GM18519 (cell line): Measurements from ENCODE around the gene VEPH1.
"Not testable (repeated sequence)": the region's sequence is repeated elsewhere in the genome, so short reads cannot be mapped to it uniquely, and the experiment has no call there.

ENCODE experiments used
- ATAC-seq: cut with Tn5 transposase; IDR thresholded peaks from one replicate; pipeline ENCODE4 v1.9.1; 2021; ENCODE audit warnings: mild to moderate bottlenecking, moderate library complexity; ENCODE audit not compliant: unreplicated experiment, low FRiP score

The VEPH1 gene

DNA sequence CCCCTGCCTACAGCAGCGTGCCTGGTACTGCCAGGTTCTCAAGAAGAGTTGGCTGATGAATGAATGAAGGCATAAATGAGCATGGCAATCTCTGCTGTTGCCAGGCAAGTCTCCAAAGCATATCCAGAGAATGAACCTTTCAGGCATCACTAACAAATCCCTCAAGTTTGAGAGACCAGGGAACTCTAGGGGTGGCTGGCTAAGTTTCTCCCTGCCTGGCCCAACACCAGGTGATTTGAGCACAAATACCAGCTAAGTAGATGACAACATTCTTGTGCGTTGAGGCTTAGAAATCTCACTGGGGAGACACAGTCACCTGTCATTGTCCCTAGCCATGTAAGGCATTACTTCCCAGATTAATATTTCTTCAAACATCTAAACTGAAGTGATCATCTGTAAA, 147.9 kb downstream of the VEPH1 start:
- ATAC-seq = no peak

DNA sequence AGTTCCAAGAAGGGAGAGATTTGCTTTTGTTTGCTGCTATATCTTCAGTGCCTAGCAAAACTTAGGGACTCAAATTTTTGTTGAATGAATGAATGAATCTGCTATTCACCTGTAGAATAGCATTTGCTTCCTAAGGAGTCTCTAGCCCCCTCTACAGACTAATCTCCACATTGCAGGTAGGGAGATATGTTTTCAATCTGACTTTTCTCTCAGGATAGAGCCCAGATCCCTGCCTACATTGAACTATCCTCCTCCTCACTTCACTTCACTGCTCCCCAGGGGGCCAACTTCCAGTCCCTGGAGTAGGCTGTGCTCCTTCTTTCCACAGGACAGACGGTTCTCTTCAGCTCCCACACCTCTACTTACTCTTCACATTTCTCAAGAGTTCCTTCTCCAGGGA, 148.5 kb downstream of the VEPH1 start:
- peak; percentile 68 for ATAC-seq

DNA sequence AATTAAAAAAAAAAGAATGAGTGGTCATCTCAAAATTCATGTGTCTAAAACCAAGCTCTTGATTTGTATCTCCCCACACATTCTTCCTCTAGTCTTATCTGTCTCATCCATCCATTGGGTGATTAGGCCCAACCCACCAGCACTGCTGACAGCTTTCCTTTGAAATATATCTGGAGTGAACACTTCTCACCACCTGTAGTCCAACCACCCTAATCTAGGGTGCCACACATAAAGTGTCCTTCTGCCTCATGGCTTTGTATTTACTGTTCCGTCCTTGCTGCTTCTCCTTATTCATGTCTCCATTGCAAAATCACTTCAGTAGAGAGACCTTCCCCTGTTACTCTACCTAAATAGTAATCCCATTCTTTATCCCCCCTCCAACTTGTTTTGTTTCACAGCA, 149.0 kb downstream of the VEPH1 start:
- ATAC-seq = no peak

DNA sequence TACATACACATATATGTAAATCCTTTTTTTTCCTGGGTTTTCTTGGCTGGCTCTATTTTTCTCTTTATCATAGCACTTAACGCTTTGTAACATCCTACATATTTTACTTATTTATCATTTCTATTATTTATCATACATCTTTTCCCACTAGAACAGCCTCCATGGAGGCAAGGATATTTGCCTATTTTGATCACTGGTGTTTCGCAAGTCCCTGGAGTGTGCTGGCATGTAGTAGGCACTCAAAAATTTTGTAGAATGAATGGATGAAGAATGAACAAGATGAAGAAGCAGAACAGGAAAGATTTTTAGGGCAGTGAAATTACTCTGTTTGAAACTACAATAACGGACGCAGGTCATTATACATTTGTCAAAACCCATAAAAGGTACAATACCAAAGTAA, 149.6 kb downstream of the VEPH1 start:
- ATAC-seq = no peak

DNA sequence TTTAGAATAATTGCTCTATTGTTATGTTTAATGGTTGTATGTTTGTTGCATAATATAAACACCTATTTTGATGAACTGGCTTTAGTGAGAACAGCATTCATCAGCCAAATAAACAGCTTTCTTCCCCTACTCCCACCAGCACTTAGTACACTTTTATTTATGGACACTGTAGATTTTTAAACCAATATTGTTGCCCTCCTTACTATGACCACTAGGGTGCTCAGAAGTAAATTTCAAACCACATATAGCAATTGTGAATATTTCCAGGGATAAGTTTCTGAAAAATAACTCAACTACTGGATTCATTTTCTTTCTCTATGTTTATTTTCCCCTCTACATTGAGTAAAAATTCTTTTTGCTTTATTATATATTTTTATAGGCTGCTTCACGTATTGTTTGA, 151.2 kb downstream of the VEPH1 start:
- no peak for ATAC-seq

DNA sequence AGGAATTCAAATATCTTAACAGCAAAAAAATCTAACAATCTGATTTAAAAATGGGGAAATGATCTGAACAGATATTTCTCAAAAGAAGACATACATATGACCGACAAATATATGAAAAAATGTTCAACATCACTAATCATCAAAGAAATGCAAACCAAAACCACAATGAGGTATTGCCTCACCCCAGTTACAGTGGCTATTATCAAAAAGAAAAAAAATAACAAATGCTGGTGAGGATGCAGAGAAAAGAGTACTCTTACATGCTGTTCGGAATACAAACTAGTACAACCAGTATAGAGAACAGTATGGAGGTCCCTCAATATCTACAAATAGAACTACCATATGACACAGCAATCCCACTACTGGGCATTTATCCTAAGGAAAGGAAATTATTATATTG, 152.6 kb downstream of the VEPH1 start:
- ATAC-seq = not testable (repeated sequence)

DNA sequence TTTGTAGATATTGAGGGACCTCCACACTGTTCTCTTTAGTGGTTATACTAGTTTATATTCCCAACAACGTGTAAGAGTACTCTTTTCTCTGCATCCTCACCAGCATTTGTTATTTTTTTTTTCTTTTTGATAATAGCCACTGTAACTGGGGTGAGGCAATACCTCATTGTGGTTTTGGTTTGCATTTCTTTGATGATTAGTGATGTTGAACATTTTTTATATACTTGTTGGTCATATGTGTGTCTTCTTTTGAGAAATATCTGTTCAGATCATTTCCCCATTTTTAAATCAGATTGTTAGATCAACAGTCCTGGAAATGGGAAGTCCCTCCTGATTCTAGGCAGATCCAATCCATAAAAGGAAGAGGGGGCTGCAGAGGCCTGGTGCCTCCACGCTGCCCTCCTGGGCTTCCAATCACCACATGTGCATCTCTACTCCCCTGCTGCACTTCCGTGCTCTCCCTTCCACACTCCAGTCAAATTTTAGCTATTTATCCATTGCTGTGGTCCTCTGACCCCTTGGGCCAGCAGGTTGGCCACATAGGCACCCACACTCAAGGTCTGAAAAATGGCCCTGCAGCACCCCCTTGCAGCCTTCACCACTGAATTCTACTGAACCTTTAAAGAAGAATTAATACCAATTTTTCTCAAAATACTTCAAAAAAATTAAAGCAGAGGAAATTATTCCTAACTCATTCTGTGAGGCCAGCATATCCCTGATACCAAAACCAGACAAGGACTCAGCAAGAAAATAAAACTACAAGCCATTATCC, 154.7 kb downstream of the VEPH1 start:
- ATAC-seq = not testable (repeated sequence)

DNA sequence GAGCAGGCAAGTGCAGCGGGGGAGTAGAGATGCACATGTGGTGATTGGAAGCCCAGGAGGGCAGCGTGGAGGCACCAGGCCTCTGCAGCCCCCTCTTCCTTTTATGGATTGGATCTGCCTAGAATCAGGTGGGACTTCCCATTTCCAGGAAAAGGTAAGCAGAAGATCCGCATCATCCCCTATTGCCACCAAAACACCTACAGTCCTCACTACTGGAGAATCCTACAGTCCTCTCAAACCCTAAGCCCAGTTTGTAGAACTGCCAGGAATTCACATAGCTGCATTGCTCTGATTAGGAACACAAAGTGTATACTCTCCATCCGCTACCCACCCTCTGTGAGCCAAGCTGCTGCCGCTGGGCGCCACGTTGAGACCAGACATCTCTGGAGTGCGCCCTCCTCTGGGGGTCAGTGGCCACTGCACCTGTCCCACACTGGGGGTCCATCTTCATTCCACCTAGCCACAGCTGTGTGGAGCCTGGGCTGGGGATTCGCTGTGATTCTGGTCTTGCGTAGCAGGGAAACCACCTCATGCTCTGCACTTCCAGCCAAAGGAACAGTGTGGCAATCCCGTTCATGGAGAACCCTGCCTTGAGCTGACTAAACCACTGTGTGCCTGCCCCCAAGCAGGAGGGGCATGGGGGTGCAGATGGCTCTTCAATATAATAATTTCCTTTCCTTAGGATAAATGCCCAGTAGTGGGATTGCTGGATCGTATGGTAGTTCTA, 155.5 kb downstream of the VEPH1 start:
- no peak for ATAC-seq

DNA sequence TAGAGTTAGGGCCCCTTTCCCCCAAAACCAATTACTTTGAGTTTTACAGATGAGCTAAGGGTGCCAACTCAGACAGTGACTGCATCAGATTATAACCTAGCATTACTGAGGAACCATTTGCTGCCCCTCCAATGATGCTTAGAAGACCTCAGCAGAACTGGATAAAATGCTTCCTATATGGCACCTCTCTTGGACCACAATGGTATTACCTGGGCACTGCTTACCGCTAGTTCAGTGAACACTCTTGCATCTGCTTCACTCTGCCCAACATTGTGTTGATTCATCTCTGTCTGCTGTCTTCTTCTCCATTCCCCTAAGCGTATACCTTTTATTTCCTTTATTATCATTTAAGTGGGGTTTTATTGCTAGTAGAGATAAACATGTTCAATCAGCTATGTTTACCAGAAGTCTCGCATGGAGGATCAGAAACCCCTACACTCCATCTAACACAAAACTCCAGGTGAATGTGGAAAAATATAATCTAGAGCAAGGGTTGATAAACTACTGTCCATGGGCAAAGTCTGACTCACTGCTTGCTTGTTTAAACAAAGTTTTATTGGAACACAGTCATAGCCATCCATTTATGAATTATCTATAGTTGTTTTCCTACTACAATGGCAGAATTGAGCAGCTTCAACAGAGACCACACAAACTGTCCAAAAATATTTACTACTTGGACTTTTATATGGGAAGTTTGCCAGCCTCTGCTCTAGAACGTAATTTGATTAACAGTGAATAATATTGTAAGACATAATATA, 166.8 kb downstream of the VEPH1 start:
- no peak for ATAC-seq

DNA sequence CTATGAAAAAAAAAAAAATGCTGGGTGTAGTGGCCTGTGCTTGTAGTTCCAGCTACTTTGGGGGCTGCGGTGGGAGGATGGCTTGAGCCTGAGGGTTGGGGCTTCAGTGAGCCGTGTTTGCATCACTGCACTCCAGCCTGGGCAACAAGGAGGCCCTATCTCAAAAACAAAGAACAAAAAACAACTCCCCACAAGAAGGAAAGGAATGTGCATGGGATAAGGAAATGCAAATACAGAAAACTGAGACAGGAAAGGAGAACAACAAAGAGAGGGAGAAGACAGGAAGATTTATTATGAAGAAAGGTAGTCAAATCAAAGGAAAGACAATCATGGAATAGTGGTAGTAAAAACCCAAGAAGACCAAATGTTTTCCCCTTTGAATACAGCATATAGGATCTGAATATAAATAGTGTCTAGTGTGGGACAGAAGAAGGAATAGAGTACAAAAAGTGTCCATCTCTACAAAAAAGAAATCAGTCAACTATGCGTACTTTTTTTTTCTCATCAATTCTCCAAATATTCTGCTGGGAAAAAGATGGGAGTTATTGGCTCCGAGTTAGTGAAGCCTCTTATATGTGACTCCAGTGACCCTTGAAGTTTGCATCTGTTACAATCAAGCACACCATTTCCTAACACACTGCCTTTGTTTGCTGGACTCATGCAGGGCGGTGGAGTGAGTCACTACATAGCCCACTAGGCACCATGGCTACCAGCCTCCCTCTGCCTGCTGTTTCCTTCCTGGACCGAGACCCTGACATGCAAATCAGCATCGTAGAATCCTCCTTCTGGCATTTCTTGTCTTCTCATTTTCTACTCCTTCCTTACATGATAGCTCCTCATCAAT, 167.8 kb downstream of the VEPH1 start:
- no peak for ATAC-seq

DNA sequence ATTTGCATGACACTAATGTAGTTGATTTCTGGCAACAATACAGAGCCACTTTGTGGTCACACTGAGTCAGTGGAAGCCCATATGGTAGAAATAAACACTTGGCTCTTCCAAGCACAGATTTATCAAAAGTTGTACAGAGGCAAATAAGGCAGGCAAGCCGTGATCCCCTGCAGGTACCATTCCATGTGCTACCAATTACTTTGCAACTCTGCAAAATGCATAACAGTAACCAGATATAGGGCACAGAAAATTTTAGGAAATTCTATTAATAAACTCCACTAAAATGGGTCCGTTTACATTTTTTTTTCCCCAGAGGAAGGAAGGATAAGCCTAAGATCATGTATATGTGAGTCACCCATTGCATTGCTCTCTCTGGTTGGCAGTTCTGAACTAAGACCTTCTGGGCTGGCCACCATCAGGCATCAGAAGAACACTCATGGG, 169.6 kb downstream of the VEPH1 start:
- no peak for ATAC-seq

DNA sequence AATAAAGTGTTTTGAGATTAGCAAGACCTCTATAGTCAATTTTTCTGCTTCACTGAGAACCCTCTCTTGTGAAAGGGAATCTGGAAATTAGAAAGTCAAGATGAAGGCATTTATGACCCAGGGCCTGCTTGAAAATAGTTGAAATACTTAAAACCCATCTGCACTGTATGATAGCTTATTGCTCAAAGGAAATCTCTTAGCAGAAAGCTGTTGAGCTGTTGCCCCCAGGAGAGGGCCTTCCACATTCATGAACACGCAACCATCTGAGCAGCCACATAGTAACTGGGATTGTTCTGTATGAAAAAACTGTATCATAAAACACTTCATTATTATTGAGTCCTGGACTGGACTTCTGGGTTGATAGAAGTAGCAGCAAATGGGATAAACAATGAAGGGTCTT, 173.0 kb downstream of the VEPH1 start:
- ATAC-seq = no peak

DNA sequence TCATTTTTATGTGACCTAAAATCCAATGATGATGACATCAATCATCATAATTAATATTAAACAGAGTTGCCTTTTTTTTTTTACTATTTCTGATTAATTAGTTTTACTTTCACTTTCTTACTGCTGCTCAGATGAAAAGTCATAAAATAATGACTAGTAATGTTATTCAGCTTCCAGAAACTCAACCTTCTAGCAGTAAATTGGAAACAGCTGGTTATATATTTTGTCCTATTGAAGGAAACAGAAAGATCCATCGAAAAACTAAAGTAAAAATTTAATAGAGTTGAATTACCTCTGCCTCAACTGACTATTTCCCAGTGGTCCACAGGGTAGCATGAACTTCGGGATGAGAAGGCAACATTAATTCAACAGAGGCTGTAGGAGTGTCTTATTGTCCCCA, 173.7 kb downstream of the VEPH1 start:
- ATAC-seq = no peak

DNA sequence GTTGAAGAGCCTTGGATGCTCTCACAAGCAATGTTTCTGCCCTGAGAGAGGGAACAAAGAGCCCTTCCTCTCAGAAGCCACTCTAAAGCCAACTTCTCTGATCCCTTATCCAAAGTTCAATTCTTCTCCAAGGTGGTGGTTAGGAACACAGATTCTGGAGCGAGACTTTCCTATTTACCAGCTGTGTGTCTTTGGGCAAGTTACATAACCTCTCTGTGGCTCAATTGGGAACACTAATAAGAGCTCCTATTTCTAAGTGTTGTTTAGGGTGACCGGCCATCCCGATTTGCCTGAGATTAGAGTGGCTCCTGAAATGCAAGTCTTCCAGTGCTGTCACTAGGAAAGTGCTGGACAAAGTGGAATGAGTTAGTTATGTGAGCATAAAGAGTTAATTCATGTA, 175.4 kb downstream of the VEPH1 start:
- no peak for ATAC-seq

DNA sequence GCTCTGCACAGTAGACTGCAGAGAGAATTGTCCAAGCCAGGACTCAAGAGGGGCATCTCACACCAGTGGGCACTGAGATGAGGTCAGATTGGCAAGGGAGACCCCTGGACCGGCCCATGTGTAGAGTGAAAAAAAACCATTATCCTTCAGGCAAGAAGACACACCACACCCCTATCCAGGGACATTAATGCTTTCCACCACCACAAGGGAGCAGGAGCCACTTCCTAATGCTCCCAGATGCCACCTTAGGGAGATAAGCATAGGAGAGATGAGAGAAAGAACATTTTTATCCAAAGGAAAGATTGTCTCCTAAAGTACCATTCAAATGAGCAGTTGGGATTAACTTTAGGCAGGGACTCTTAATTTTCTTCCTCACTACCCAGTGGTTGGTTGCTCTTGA, 176.2 kb downstream of the VEPH1 start:
- ATAC-seq = no peak

DNA sequence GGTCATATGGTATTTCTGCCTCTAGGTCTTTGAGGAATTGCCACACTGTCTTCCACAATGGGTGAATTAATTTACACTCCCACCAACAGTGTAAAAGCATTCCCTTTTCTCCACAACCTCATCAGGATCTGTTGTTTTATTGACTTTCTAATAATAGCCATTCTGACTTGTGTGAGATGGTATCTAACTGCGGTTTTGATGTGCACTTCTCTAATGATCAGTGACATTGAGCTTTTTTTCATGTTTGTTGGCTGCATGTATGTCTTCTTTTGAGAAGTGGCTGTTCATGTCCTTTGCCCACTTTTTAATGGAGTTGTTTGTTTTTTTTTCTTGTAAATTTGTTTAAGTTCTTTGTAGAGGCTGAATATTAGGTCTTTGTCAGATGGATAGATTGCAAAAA, 178.3 kb downstream of the VEPH1 start:
- not testable (repeated sequence) for ATAC-seq

DNA sequence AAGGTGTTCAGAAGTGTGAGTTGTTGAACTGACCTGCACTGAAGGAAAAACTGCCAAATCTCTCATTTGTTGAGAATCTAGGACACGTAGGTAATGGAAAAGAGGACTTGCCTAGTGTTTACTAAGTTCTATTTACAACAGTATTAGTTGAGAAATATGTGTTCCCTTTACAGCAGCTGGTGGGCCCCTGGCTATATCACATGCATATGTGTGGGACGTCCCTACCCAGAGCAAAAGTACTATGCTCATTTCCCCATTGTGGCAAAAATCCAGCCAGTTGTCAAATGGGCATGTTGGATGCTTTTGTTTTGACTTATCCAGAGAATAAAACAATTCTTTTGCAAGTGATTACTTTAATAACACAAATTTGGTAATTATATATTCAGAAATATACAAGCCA, 179.9 kb downstream of the VEPH1 start:
- ATAC-seq = no peak

DNA sequence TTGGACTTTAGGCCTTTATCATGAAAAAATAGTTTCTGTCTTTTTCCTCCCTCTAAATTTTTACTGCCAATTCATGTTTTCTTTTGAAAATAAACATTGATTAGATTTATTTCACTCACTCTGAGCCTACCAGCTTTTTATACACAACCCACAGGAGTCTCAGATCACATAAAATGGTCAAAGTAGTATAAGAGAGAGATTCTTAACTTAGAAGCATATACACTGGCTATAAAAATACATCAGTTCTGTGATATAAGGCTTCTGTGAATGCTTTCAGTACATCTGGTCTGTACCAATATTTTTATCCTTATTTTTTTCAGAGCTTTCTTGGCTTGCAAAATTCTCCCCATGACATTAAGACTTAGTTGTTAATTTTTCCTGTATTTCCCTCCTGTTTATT, 183.5 kb downstream of the VEPH1 start:
- ATAC-seq = no peak

DNA sequence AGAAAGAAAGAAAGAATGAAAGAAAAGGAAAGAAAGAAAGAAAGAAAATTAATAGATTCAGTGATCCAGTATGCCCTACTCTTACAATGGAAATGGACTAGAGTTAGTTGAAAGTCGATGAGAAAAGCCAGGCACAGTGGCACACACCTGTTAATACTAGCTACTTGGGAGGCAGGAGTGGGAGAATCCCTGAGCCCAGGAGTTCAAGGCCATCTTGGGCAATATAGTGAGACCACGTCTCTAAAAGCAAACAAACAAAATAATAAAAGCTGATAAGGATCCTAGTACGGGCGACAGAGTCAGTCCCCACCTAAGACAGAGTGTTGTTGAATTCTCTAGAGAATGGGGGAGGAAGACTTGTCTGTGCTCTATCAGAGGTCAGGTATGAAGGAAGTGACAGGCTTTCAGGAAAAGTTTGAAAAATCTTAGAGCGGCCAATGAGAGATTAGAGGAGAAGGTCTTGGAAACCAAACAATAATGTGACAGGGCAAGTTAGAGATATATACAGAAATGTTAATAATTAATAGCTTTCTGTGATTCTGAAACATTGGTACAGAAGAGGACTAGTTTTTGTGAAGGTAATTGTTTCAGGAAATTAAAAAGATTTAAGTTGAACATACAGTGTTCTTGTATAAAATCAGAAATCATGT, 184.5 kb downstream of the VEPH1 start:
- ATAC-seq = no peak

DNA sequence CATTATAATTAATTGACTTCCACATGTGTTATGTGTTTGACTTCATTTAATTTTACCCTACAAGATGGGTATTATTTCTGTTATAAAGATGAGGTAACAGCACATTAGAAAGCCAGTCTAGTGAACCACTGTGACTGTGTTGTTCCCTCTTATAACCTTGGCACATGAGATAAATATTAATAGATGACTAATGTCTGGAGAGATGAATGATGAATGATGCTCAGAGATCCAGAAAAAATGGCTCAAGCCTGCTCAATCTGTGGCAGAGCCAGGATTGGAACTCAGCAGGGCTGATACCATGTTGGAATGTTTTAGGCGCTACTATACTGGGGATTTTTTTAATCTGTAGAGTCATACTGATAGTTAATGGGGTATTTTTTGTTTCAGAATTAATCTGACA, 185.3 kb downstream of the VEPH1 start:
- ATAC-seq = no peak
